Mesodermal cell (in vitro differentiated cells): Measurements from ENCODE around the gene SH2D3A.
"Not testable (repeated sequence)": the region's sequence is repeated elsewhere in the genome, so short reads cannot be mapped to it uniquely, and the experiment has no call there.

Source experiments
- H3K27ac ChIP-seq: 2 replicates; pipeline ENCODE4 v1.7.0; 2013; ENCODE audit warnings: mild to moderate bottlenecking, low read depth, low read length, moderate library complexity; ENCODE audit not compliant: severe bottlenecking
- H3K36me3 ChIP-seq: 2 replicates; pipeline ENCODE4 v1.7.1; 2013; ENCODE audit warnings: mild to moderate bottlenecking, low read length, moderate library complexity; ENCODE audit not compliant: control insufficient read depth, insufficient read depth
- H3K4me1 ChIP-seq: one replicate; pipeline ENCODE4 v1.7.1; 2013; ENCODE audit warnings: mild to moderate bottlenecking, low read length; ENCODE audit not compliant: insufficient read depth, control insufficient read depth, poor library complexity, severe bottlenecking
- H3K4me3 ChIP-seq: 2 replicates; pipeline ENCODE4 v1.7.0; 2013; ENCODE audit warnings: low read length, control low read depth, mild to moderate bottlenecking; ENCODE audit not compliant: insufficient read depth, poor library complexity, severe bottlenecking; ENCODE audit errors: extremely low read depth
- H3K9me3 ChIP-seq: 2 replicates; pipeline ENCODE4 v1.7.1; 2013; ENCODE audit warnings: mild to moderate bottlenecking, low read length, moderate library complexity; ENCODE audit not compliant: control insufficient read depth
- WGBS, 2 experiments: methylation state at CpG; one replicate each; pipeline ENCODE4 v1.1.5; 2013; ENCODE audit warnings: missing lambda C conversion rate in 2 of 2; ENCODE audit not compliant: insufficient coverage in 2 of 2; 5-methylcytosine and 5-hydroxymethylcytosine counted together

The SH2D3A gene

GRCh38 chr19:6790194-6791128, 23.2 kb upstream of the SH2D3A start:
- Histone ChIP-seq H3K4me3 (no peak overlapping the region), H3K36me3 (no peaks in the 10 kb centered on the region), H3K4me1 (no peaks in the 10 kb centered on the region), H3K9me3 (peaks cover 23% of the 10 kb centered on the region), H3K27ac (no peak overlapping the region)
- WGBS, 2 experiments: 41 to 68% methylated on average over 3 of the region's 5 CpGs

GRCh38 chr19:6788896-6789295, 21.7 kb upstream of the SH2D3A start:
- no peaks in the 10 kb centered on the region for H3K36me3 ChIP-seq
- H3K4me1 ChIP-seq: no peaks in the 10 kb centered on the region
- no peak overlapping the region for H3K4me3 ChIP-seq
- 80 to 91% methylated on average over 1 of the region's 4 CpGs for WGBS, 2 experiments
- H3K27ac ChIP-seq: no peak overlapping the region
- peaks cover 19% of the 10 kb centered on the region for H3K9me3 ChIP-seq

GRCh38 chr19:6787393-6787792, 20.2 kb upstream of the SH2D3A start:
- H3K9me3 ChIP-seq: peaks cover 19% of the 10 kb centered on the region
- no peaks in the 10 kb centered on the region for H3K4me1 ChIP-seq
- WGBS, 2 experiments: 86 to 100% methylated on average over 3 of the region's 4 CpGs

GRCh38 chr19:6779206-6779605, 12.0 kb upstream of the SH2D3A start:
- 74 to 83% methylated on average over 3 of the region's 4 CpGs for WGBS, 2 experiments
- Histone ChIP-seq H3K9me3 (peaks cover 3% of the 10 kb centered on the region), H3K27ac (no peak overlapping the region)

More at GRCh38 chr19:6787393-6787792, 20.2 kb upstream of the SH2D3A start:
- H3K4me3 ChIP-seq: no peak overlapping the region
- no peaks in the 10 kb centered on the region for H3K36me3 ChIP-seq
- H3K27ac ChIP-seq: no peak overlapping the region

GRCh38 chr19:6778386-6778785, 11.2 kb upstream of the SH2D3A start:
- Histone ChIP-seq H3K36me3 (no peaks in the 10 kb centered on the region), H3K4me3 (no peak overlapping the region), H3K27ac (no peak overlapping the region), H3K9me3 (peaks cover 3% of the 10 kb centered on the region), H3K4me1 (no peaks in the 10 kb centered on the region)
- WGBS, 2 experiments: 80 to 83% methylated on average over 2 to 3 of the region's 4 CpGs

More at GRCh38 chr19:6779206-6779605, 12.0 kb upstream of the SH2D3A start:
- Histone ChIP-seq H3K4me1 (no peaks in the 10 kb centered on the region), H3K36me3 (no peaks in the 10 kb centered on the region), H3K4me3 (no peak overlapping the region)

- H3K4me1 ChIP-seq: no peaks in the 10 kb centered on the region
- 64 to 68% methylated on average over 1 to 2 of the region's 2 CpGs for WGBS, 2 experiments
- H3K36me3 ChIP-seq: no peaks in the 10 kb centered on the region
- H3K27ac ChIP-seq: no peak overlapping the region
- peaks cover 3% of the 10 kb centered on the region for H3K9me3 ChIP-seq
- H3K4me3 ChIP-seq: no peak overlapping the region
Observed at GRCh38 chr19:6777434-6777833, 10.2 kb upstream of the SH2D3A start.

GRCh38 chr19:6776999-6777398, 9.8 kb upstream of the SH2D3A start:
- H3K4me1 ChIP-seq: no peaks in the 10 kb centered on the region
- no peaks in the 10 kb centered on the region for H3K36me3 ChIP-seq
- 76 to 80% methylated on average over 3 to 4 of the region's 4 CpGs for WGBS, 2 experiments
- peaks cover 3% of the 10 kb centered on the region for H3K9me3 ChIP-seq
- H3K4me3 ChIP-seq: no peak overlapping the region
- no peak overlapping the region for H3K27ac ChIP-seq

- not testable (repeated sequence) for H3K9me3 ChIP-seq, H3K4me1 ChIP-seq, H3K36me3 ChIP-seq, H3K4me3 ChIP-seq, H3K27ac ChIP-seq
Observed at GRCh38 chr19:6776045-6776444, 8.8 kb upstream of the SH2D3A start.

- no peak overlapping the region for H3K4me3 ChIP-seq
- 74 to 76% methylated on average over 4 to 8 of the region's 11 CpGs for WGBS, 2 experiments
- H3K9me3 ChIP-seq: peaks cover 3% of the 10 kb centered on the region
- H3K36me3 ChIP-seq: no peaks in the 10 kb centered on the region
- H3K4me1 ChIP-seq: no peaks in the 10 kb centered on the region
- no peak overlapping the region for H3K27ac ChIP-seq
Observed at GRCh38 chr19:6774821-6775707, 7.8 kb upstream of the SH2D3A start.

GRCh38 chr19:6773323-6773931, 6.2 kb upstream of the SH2D3A start:
- WGBS, 2 experiments: 69 to 83% methylated on average over 3 to 6 of the region's 8 CpGs
- H3K36me3 ChIP-seq: no peaks in the 10 kb centered on the region
- H3K4me3 ChIP-seq: no peak overlapping the region
- H3K27ac ChIP-seq: no peak overlapping the region
- no peaks in the 10 kb centered on the region for H3K4me1 ChIP-seq
- peaks cover 3% of the 10 kb centered on the region for H3K9me3 ChIP-seq
